WTC11 (cell line): ENCODE measurements around the gene ABLIM2. TPM values are rescaled to one million over a fixed set of nuclear protein-coding genes. Genes with fewer than 3 reads are reported as not detected.

Experiments used
- ATAC-seq: fragments of 200-7000 bp; cut with Tn5 transposase; 2 replicates; pipeline ENCODE4 v1.10.0; 2021; ENCODE audit warnings: mild to moderate bottlenecking, moderate library complexity
- CTCF ChIA-PET: fragments of 300-600 bp; sonication (Branson Sonifier 250); formaldehyde crosslinking; loops from one replicate; lab custom pipeline; 2021; ENCODE audit warnings: antibody characterized with exemption; lab: Charles Lee
- POLR2A ChIA-PET: fragments of 350-600 bp; sonication (Branson Sonifier 250); formaldehyde crosslinking; loops from one replicate; lab custom pipeline; 2021; ENCODE audit warnings: antibody characterized with exemption; lab: Charles Lee
- DNase-seq: peaks from one replicate; pipeline ENCODE4 v3.0.0; 2021; ENCODE audit warnings: low spot score
- H3K27ac Mint-ChIP-seq: 2 replicates; pipeline ENCODE4 v1.8.0; 2021; ENCODE audit warnings: mixed read lengths
- H3K27me3 Mint-ChIP-seq: 2 replicates; pipeline ENCODE4 v1.8.0; 2021; ENCODE audit warnings: low read depth, mild to moderate bottlenecking, moderate library complexity, mixed read lengths
- H3K36me3 Mint-ChIP-seq: 2 replicates; pipeline ENCODE4 v1.8.0; 2021; ENCODE audit warnings: mixed read lengths
- H3K4me1 Mint-ChIP-seq: 2 replicates; pipeline ENCODE4 v1.8.0; 2022; ENCODE audit warnings: mixed read lengths
- H3K4me3 Mint-ChIP-seq: 2 replicates; pipeline ENCODE4 v1.8.0; 2021; ENCODE audit warnings: mild to moderate bottlenecking, moderate library complexity, mixed read lengths
- H3K9me3 Mint-ChIP-seq: 2 replicates; pipeline ENCODE4 v1.8.0; 2021; ENCODE audit warnings: mixed read lengths
- CREM ChIP-seq: sonication (generic); formaldehyde crosslinking; IDR thresholded peaks from 2 replicates; pipeline ENCODE4 v1.8.1; 2022; ENCODE audit warnings: mild to moderate bottlenecking, missing genetic modification reagents, moderate library complexity
- ESRRA ChIP-seq: sonication (generic); formaldehyde crosslinking; IDR thresholded peaks from 2 replicates; pipeline ENCODE4 v1.8.1; 2022; ENCODE audit warnings: mild to moderate bottlenecking, missing genetic modification reagents, borderline replicate concordance
- FOXJ3 ChIP-seq: sonication (generic); formaldehyde crosslinking; IDR thresholded peaks from 2 replicates; pipeline ENCODE4 v1.9.0; 2021; ENCODE audit warnings: missing genetic modification reagents, mild to moderate bottlenecking, borderline replicate concordance
- FOXK1 ChIP-seq: sonication (generic); formaldehyde crosslinking; IDR thresholded peaks from 2 replicates; pipeline ENCODE4 v1.8.0; 2022; ENCODE audit warnings: mild to moderate bottlenecking, moderate library complexity, missing genetic modification reagents
- FOXP1 ChIP-seq: sonication (generic); formaldehyde crosslinking; IDR thresholded peaks from 2 replicates; pipeline ENCODE4 v1.8.0; 2022; ENCODE audit warnings: missing genetic modification reagents, mild to moderate bottlenecking, moderate library complexity, borderline replicate concordance
- FOXP4 ChIP-seq: sonication (generic); formaldehyde crosslinking; IDR thresholded peaks from 2 replicates; pipeline ENCODE4 v1.8.0; 2022; ENCODE audit warnings: mild to moderate bottlenecking, missing genetic modification reagents
- HMGXB4 ChIP-seq: sonication (generic); formaldehyde crosslinking; IDR thresholded peaks from 2 replicates; pipeline ENCODE4 v1.8.1; 2023; ENCODE audit warnings: mild to moderate bottlenecking, moderate library complexity, missing genetic modification reagents
- MYBL2 ChIP-seq: sonication (generic); formaldehyde crosslinking; IDR thresholded peaks from 2 replicates; pipeline ENCODE4 v1.8.1; 2023; ENCODE audit warnings: mild to moderate bottlenecking, moderate library complexity, missing genetic modification reagents
- SMAD4 ChIP-seq: sonication (generic); formaldehyde crosslinking; IDR thresholded peaks from 2 replicates; pipeline ENCODE4 v1.8.0; 2022; ENCODE audit warnings: mild to moderate bottlenecking, missing genetic modification reagents
- TP53 ChIP-seq: sonication (generic); formaldehyde crosslinking; IDR thresholded peaks from 2 replicates; pipeline ENCODE4 v1.8.1; 2023; ENCODE audit warnings: mild to moderate bottlenecking, missing genetic modification reagents
- USF1 ChIP-seq: sonication (generic); formaldehyde crosslinking; IDR thresholded peaks from 2 replicates; pipeline ENCODE4 v1.8.0; 2022; ENCODE audit warnings: mild to moderate bottlenecking, missing genetic modification reagents
- ZNF219 ChIP-seq: sonication (generic); formaldehyde crosslinking; IDR thresholded peaks from 2 replicates; pipeline ENCODE4 v1.8.0; 2023; ENCODE audit warnings: missing genetic modification reagents, mild to moderate bottlenecking, borderline replicate concordance
- ZNF423 ChIP-seq: fragments of 250-450 bp; sonication (Bioruptor Pico); IDR thresholded peaks from 2 replicates; pipeline ENCODE4 v2.1.2; 2022; ENCODE audit warnings: mild to moderate bottlenecking, moderate library complexity
- total RNA-seq: library from RNA; stranded (reverse); gene quantifications from 3 replicates; pipeline ENCODE4 v1.2.3, GENCODE V29; 2021
- TF ChIP-seq, protein P1 (sequence below): fragments of 250-450 bp; sonication (Bioruptor Pico); IDR thresholded peaks from 2 replicates; pipeline ENCODE4 v1.9.0; 2021; ENCODE audit warnings: mild to moderate bottlenecking
- TF ChIP-seq, protein P2 (sequence below): sonication (generic); formaldehyde crosslinking; IDR thresholded peaks from 2 replicates; pipeline ENCODE4 v1.8.0; 2023; ENCODE audit warnings: mild to moderate bottlenecking, missing genetic modification reagents
- TF ChIP-seq, protein P3 (sequence below): sonication (generic); formaldehyde crosslinking; IDR thresholded peaks from 2 replicates; pipeline ENCODE4 v1.8.1; 2022; ENCODE audit warnings: mild to moderate bottlenecking, moderate library complexity, missing genetic modification reagents

The ABLIM2 gene
- total RNA-seq, 1 experiment from 2014 or later: 2.6 TPM

GRCh38 chr4:8008391-8008790, 150.2 kb downstream of the ABLIM2 start:
- H3K4me1 Mint-ChIP-seq: no peaks in the 10 kb centered on the region
- no peaks in the 10 kb centered on the region for H3K27me3 Mint-ChIP-seq
- TF ChIP-seq TP53 (CRISPR knock-in tag) (no peak), CREM (CRISPR knock-in tag) (no peak), FOXJ3 (CRISPR knock-in tag) (no peak), ZNF219 (CRISPR knock-in tag) (no peak)
- TF ChIP-seq, protein P1, sequence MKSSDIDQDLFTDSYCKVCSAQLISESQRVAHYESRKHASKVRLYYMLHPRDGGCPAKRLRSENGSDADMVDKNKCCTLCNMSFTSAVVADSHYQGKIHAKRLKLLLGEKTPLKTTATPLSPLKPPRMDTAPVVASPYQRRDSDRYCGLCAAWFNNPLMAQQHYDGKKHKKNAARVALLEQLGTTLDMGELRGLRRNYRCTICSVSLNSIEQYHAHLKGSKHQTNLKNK (CRISPR knock-in tag): no peak
- no peak overlapping the region for H3K4me3 Mint-ChIP-seq
- H3K27ac Mint-ChIP-seq: no peak overlapping the region
- H3K36me3 Mint-ChIP-seq: no peaks in the 10 kb centered on the region
- DNase-seq: no peak
- POLR2A ChIA-PET: no interaction called here
- H3K9me3 Mint-ChIP-seq: no peaks in the 10 kb centered on the region
- CTCF ChIA-PET: interaction anchor here (0.8 to 1.2 kb wide), 2 partner anchors 21 to 246 kb away, joined by 3 read pairs; no protein-coding TSS in a partner anchor
- no peak for ATAC-seq

DNA sequence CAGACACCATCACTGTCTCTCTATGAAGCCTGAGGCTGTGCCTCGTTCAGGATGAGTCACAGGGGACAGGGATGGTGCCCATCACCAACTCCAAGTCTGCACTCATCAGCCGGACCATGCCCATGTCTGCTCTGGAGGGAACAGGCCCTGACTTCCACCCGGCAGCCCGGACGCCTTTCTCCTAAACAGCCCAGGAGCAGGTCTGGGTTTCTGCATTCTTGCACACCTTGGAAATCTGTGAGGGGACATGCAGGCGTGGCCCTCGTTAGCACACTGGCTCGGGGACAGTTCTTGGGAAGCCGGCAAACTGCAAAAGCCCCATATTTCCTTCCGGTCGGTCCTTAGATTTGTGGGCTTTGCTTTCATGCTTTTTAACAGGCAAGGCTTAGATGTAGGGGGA, 151.0 kb downstream of the ABLIM2 start:
- H3K27ac Mint-ChIP-seq: no peak overlapping the region
- CTCF ChIA-PET: interaction anchor here (1.1 to 1.2 kb wide), 2 partner anchors 8 to 20 kb away, joined by 3 to 5 read pairs; no protein-coding TSS in a partner anchor
- H3K36me3 Mint-ChIP-seq: no peaks in the 10 kb centered on the region
- no peak overlapping the region for H3K4me3 Mint-ChIP-seq
- H3K9me3 Mint-ChIP-seq: no peaks in the 10 kb centered on the region
- TF ChIP-seq USF1: no peak
- no peak for TF ChIP-seq HMGXB4
- no peak for TF ChIP-seq ESRRA (CRISPR knock-in tag)
- no peak for TF ChIP-seq ZNF423 (CRISPR knock-in tag)
- no peak for TF ChIP-seq MYBL2 (CRISPR knock-in tag)
- TF ChIP-seq, protein P2, sequence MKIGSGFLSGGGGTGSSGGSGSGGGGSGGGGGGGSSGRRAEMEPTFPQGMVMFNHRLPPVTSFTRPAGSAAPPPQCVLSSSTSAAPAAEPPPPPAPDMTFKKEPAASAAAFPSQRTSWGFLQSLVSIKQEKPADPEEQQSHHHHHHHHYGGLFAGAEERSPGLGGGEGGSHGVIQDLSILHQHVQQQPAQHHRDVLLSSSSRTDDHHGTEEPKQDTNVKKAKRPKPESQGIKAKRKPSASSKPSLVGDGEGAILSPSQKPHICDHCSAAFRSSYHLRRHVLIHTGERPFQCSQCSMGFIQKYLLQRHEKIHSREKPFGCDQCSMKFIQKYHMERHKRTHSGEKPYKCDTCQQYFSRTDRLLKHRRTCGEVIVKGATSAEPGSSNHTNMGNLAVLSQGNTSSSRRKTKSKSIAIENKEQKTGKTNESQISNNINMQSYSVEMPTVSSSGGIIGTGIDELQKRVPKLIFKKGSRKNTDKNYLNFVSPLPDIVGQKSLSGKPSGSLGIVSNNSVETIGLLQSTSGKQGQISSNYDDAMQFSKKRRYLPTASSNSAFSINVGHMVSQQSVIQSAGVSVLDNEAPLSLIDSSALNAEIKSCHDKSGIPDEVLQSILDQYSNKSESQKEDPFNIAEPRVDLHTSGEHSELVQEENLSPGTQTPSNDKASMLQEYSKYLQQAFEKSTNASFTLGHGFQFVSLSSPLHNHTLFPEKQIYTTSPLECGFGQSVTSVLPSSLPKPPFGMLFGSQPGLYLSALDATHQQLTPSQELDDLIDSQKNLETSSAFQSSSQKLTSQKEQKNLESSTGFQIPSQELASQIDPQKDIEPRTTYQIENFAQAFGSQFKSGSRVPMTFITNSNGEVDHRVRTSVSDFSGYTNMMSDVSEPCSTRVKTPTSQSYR (CRISPR knock-in tag): no peak
- TF ChIP-seq ZNF219 (CRISPR knock-in tag): no peak
- no peak for TF ChIP-seq SMAD4
- TF ChIP-seq, protein P3, sequence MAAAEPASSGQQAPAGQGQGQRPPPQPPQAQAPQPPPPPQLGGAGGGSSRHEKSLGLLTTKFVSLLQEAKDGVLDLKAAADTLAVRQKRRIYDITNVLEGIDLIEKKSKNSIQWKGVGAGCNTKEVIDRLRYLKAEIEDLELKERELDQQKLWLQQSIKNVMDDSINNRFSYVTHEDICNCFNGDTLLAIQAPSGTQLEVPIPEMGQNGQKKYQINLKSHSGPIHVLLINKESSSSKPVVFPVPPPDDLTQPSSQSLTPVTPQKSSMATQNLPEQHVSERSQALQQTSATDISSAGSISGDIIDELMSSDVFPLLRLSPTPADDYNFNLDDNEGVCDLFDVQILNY (CRISPR knock-in tag): no peak
- TF ChIP-seq FOXP1: no peak
- no peak for TF ChIP-seq FOXP4 (CRISPR knock-in tag)
- no peak for TF ChIP-seq FOXK1 (CRISPR knock-in tag)
- TF ChIP-seq, all 79 proteins: peak for 0
- ATAC-seq (no peak), DNase-seq (no peak)
- Mint-ChIP-seq H3K4me1 (no peaks in the 10 kb centered on the region), H3K27me3 (no peaks in the 10 kb centered on the region)
- POLR2A ChIA-PET: no interaction called here
